ENCODE measurements around the gene EEF1B2.
"Not testable (repeated sequence)": the region's sequence is repeated elsewhere in the genome, so short reads cannot be mapped to it uniquely, and the experiment has no call there.

EEF1B2 gene

DNA sequence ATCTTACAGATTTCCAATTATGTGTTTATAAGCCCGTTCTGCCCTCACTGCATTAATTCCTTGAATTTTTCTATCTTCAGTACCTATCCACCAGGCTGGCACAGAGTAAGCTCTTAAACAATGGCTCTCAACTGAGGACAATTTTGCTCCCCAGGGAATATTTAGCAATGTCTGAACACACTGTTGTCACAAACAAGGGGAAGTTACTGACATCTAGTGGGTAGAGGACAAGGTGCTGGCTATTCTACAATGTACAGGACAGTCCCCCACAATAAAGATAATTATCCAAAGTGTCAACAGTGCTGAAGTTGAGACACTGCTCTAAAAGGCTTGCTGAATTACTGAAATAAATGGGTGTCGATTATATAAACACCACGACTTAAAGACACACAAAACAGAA lies 5.5 kb upstream of the EEF1B2 start:
- Histone ChIP-seq H3K27me3 (ENCODE audit: insufficient read depth, low read length, poor library complexity) (no peaks in the 10 kb centered on the region), H3K4me1 (ENCODE audit: insufficient read depth, low read length) (peaks cover 22% of the 10 kb centered on the region), H3K79me2 (ENCODE audit: insufficient read depth, low read length) (peaks cover 86% of the 10 kb centered on the region), H2AFZ (ENCODE audit: low read depth, low read length) (no peak overlapping the region), H3K4me3 (ENCODE audit: low read depth in 1 of 2, low read length in 2 of 2) (no peak overlapping the region), H3K27ac (ENCODE audit: low read length) (no peak overlapping the region), H3K9me3 (ENCODE audit: insufficient read depth, low read length, severe bottlenecking) (no peaks in the 10 kb centered on the region), H4K20me1 (ENCODE audit: insufficient read depth, low read length) (peaks cover 22% of the 10 kb centered on the region; the same call in 1 of the 2 replicates), H3K36me3 (ENCODE audit: insufficient read depth, low read length) (peaks cover 43% of the 10 kb centered on the region), H3K9ac (ENCODE audit: low read depth, low read length) (no peak overlapping the region), H3K4me2 (ENCODE audit: insufficient read depth, low read length) (no peak overlapping the region)
- TF ChIP-seq EZH2 (IDR thresholded peaks at IDR 0.05; ENCODE audit: borderline replicate concordance, low read depth, low read length, severe bottlenecking) (no peak), CTCF (IDR thresholded peaks at IDR 0.05; ENCODE audit: borderline replicate concordance, extremely low read depth, low read length, poor library complexity, severe bottlenecking) (peak; percentile 12)
- ATAC-seq (ENCODE audit: insufficient read depth, low read depth) (no peak), DNase-seq (no peak)

DNA sequence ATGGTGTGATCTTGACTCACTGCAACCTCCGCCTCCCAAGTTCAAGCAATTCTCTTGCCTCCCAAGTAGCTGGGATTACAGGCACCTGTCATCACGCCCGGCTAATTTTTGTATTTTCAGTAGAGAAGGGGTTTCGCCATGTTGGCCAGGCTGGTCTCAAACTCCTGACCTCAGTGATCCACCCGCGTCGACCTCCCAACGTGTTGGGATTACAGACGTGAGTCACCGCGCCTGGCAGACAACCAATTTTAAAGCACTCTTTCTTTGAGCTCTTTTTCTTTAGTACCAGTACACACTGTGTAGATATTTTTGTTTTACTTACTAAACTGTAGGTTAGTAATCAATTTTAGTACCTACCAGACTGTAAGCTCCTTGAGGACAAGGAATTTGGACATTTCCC lies 2.7 kb upstream of the EEF1B2 start:
- DNase-seq; H3K27me3 ChIP-seq (ENCODE audit: insufficient read depth, low read length, poor library complexity); H3K9me3 ChIP-seq (ENCODE audit: insufficient read depth, low read length, severe bottlenecking); H2AFZ ChIP-seq (ENCODE audit: low read depth, low read length); ATAC-seq (ENCODE audit: insufficient read depth, low read depth); H3K9ac ChIP-seq (ENCODE audit: low read depth, low read length); H3K27ac ChIP-seq (ENCODE audit: low read length): not testable (repeated sequence)
- Histone ChIP-seq H3K4me1 (ENCODE audit: insufficient read depth, low read length) (peaks cover 38% of the 10 kb centered on the region), H3K4me2 (ENCODE audit: insufficient read depth, low read length) (peak overlapping the region; percentile 81), H3K4me3 (ENCODE audit: low read depth in 1 of 2, low read length in 2 of 2) (peak overlapping the region in 1 of 2 experiments; percentile 88; a peak in 2 of 4 replicates), H3K36me3 (ENCODE audit: insufficient read depth, low read length) (peaks cover 32% of the 10 kb centered on the region), H3K79me2 (ENCODE audit: insufficient read depth, low read length) (peaks cover 96% of the 10 kb centered on the region), H4K20me1 (ENCODE audit: insufficient read depth, low read length) (peaks cover 32% of the 10 kb centered on the region; the same call in 1 of the 2 replicates)

- peaks cover 45% of the 10 kb centered on the region for H3K36me3 ChIP-seq (ENCODE audit: insufficient read depth, low read length)
- no peaks in the 10 kb centered on the region for H3K9me3 ChIP-seq (ENCODE audit: insufficient read depth, low read length, severe bottlenecking)
- DNase-seq (no peak), ATAC-seq (ENCODE audit: insufficient read depth, low read depth) (peak; percentile 32)
- peaks cover 93% of the 10 kb centered on the region for H3K79me2 ChIP-seq (ENCODE audit: insufficient read depth, low read length)
- H3K4me3 ChIP-seq (ENCODE audit: low read depth in 1 of 2, low read length in 2 of 2), result peak overlapping the region; percentile 79 to 88
- peaks cover 42% of the 10 kb centered on the region; the same call in 1 of the 2 replicates for H4K20me1 ChIP-seq (ENCODE audit: insufficient read depth, low read length)
- peak overlapping the region; percentile 90 for H2AFZ ChIP-seq (ENCODE audit: low read depth, low read length)
- H3K27me3 ChIP-seq (ENCODE audit: insufficient read depth, low read length, poor library complexity), result no peaks in the 10 kb centered on the region
- peak overlapping the region; percentile 98 for H3K27ac ChIP-seq (ENCODE audit: low read length)
- H3K4me2 ChIP-seq (ENCODE audit: insufficient read depth, low read length), result peak overlapping the region; percentile 81
- peaks cover 47% of the 10 kb centered on the region for H3K4me1 ChIP-seq (ENCODE audit: insufficient read depth, low read length)
- H3K9ac ChIP-seq (ENCODE audit: low read depth, low read length), result peak overlapping the region; percentile 82
- TF ChIP-seq EZH2 (IDR thresholded peaks at IDR 0.05; ENCODE audit: borderline replicate concordance, low read depth, low read length, severe bottlenecking), result no peak
Measured at GRCh38 chr2:206158563-206159345, 941 bp upstream of the EEF1B2 start.

DNA sequence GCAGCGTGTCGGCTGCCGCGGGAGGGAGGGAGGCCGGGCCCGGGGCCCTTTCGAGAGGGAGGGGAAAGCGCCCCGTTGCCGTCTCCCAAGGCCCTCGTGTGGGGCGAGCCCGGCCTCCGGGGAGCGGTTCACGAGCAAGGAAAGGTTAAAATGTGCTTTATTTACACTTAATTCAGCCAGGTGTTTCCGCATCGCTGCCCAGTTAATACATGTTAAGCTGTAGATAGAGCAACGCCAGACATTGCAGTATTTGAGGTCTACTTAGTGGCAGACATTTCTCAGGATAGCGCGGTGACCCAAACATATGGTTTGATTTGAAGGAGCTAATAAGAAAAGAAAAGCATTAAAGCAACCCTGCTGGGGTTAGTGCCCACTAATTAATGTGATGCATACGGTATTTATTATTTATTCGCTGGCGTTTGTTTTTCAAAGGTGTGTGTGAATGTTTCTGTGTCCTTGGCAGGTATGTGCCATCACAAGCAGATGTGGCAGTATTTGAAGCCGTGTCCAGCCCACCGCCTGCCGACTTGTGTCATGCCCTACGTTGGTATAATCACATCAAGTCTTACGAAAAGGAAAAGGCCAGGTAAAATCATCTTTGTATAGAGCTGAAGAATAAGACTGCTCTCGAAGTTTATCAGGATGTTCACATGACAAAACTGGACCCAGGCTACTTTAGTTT lies 571 bp downstream of the EEF1B2 start:
- no peak for DNase-seq

More for the DNA sequence above, 571 bp downstream of the EEF1B2 start:
- Histone ChIP-seq H3K9me3 (ENCODE audit: insufficient read depth, low read length, severe bottlenecking) (no peaks in the 10 kb centered on the region), H4K20me1 (ENCODE audit: insufficient read depth, low read length) (peaks cover 34% of the 10 kb centered on the region; the same call in 1 of the 2 replicates), H3K4me1 (ENCODE audit: insufficient read depth, low read length) (peaks cover 47% of the 10 kb centered on the region), H3K4me2 (ENCODE audit: insufficient read depth, low read length) (peak overlapping the region; percentile 81), H3K9ac (ENCODE audit: low read depth, low read length) (peak overlapping the region; percentile 82), H2AFZ (ENCODE audit: low read depth, low read length) (peak overlapping the region; percentile 90), H3K4me3 (ENCODE audit: low read depth in 1 of 2, low read length in 2 of 2) (peak overlapping the region; percentile 79 to 88; a peak in 3 of 4 replicates), H3K27ac (ENCODE audit: low read length) (peak overlapping the region; percentile 98), H3K36me3 (ENCODE audit: insufficient read depth, low read length) (peaks cover 51% of the 10 kb centered on the region), H3K79me2 (ENCODE audit: insufficient read depth, low read length) (peaks cover 78% of the 10 kb centered on the region), H3K27me3 (ENCODE audit: insufficient read depth, low read length, poor library complexity) (no peaks in the 10 kb centered on the region)
- ATAC-seq (ENCODE audit: insufficient read depth, low read depth), result peak; percentile 50
- TF ChIP-seq CTCF (IDR thresholded peaks at IDR 0.05; ENCODE audit: borderline replicate concordance, extremely low read depth, low read length, poor library complexity, severe bottlenecking) (no peak), EZH2 (IDR thresholded peaks at IDR 0.05; ENCODE audit: borderline replicate concordance, low read depth, low read length, severe bottlenecking) (no peak)

All from DND-41 (cell line).